Measurements from ENCODE around the gene ALOXE3. TPM values are rescaled to one million over a fixed set of nuclear protein-coding genes. Genes with fewer than 3 reads are reported as not detected.

The ALOXE3 gene
- total and polyA plus RNA-seq, 2 of the 8 experiments (the other 6 are each of a cell fraction or from before 2014, with no cell fraction given) = 0.26 TPM; not detected in 1

DNA sequence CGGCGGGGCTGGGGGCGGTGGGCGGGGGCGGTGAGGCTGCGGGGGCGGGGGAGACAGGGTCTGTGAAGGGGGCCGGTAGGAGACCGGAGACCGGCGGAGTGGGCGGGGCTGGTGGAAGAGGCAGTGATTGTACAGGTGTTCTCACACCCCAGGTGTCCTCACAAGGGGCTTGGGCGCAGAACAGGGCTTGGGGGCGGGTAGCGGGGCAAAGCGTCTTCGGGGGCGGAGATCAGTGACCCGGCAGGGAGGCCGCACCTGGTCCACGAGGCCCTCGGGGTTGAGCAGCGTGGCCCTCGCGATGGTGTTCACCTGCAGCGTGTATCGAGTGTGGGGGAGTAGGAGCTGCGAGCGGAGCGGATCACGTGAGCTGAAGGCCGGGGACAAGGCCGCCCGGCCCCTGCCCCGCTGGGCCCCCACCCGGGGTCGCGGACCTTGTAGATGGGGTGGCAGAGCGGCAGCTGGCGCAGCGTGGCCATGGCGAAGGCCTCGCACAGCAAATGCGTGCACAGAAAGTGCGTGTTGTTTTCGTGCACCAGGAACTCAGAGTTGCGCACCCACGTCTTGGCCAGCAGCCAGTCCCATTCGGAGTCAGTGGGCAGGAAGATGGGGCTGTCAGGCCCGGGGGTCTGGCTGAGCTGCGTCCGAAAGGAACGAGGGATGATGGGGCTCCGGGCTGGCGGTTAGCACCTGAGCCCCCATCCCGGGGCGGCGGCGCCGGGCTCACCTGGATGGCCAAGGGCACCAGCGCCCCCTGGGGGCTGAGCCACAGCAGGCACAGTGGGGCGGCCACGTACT, 8.5 kb downstream of the ALOXE3 start (continued):
- TF ChIP-seq EP300 (IDR thresholded peaks at IDR 0.05; ENCODE audit: borderline replicate concordance in 1 of 2, low read depth in 2 of 2, low read length in 2 of 2) (no peak), CBX5 (IDR thresholded peaks at IDR 0.05; ENCODE audit: low read depth, low read length) (no peak), NANOG (IDR thresholded peaks at IDR 0.05; ENCODE audit: insufficient read depth, low read depth, low read length, poor library complexity, severe bottlenecking) (no peak), YY1 (IDR thresholded peaks at IDR 0.05; ENCODE audit: low read depth, low read length) (peak; percentile 67), CHD2 (IDR thresholded peaks at IDR 0.05; ENCODE audit: low read length) (no peak), RAD21 (IDR thresholded peaks at IDR 0.05 in 1 of 2, conservative IDR thresholded peaks at IDR 0.05 in 1 of 2; ENCODE audit: low read depth in 2 of 2, low read length in 2 of 2) (peak; percentile 72 to 84), MAFK (IDR thresholded peaks at IDR 0.05; ENCODE audit: low read depth, low read length) (no peak), CBX8 (IDR thresholded peaks at IDR 0.05; ENCODE audit: borderline replicate concordance, low read depth, low read length) (no peak), EZH2 (IDR thresholded peaks at IDR 0.05; ENCODE audit: low read depth, low read length, severe bottlenecking) (peak; percentile 38), BACH1 (IDR thresholded peaks at IDR 0.05; ENCODE audit: low read length) (no peak), TAF7 (optimal IDR thresholded peaks at IDR 0.05; ENCODE audit: borderline replicate concordance, low read depth, low read length) (no peak), POLR2AphosphoS5 (IDR thresholded peaks at IDR 0.05; ENCODE audit: low read depth, low read length) (no peak), TEAD4 (IDR thresholded peaks at IDR 0.05; ENCODE audit: low read depth, low read length) (no peak), KDM4A (IDR thresholded peaks at IDR 0.05; ENCODE audit: low read depth, low read length, severe bottlenecking) (peak; percentile 96), SIN3A (conservative IDR thresholded peaks at IDR 0.05 in 1 of 2, IDR thresholded peaks at IDR 0.05 in 1 of 2; ENCODE audit: low read depth in 1 of 2, low read length in 2 of 2) (peak in 1 of 2 experiments; percentile 35; a peak in 1 of 4 replicates), PHF8 (conservative IDR thresholded peaks at IDR 0.05; ENCODE audit: low read depth, low read length) (no peak), SP4 (IDR thresholded peaks at IDR 0.05; ENCODE audit: low read length) (no peak), POLR2A (IDR thresholded peaks at IDR 0.05; ENCODE audit: control extremely low read depth in 1 of 2, low read depth in 2 of 2, low read length in 2 of 2) (no peak), NRF1 (IDR thresholded peaks at IDR 0.05; ENCODE audit: low read depth, low read length) (no peak), TCF12 (IDR thresholded peaks at IDR 0.05; ENCODE audit: low read depth, low read length) (0 out of 2 replicates have a peak, but pooled peaks have one; percentile 71), JUN (IDR thresholded peaks at IDR 0.05; ENCODE audit: low read depth, low read length) (0 out of 2 replicates have a peak, but pooled peaks have one; percentile 24)
- TF ChIP-seq, protein P1, sequence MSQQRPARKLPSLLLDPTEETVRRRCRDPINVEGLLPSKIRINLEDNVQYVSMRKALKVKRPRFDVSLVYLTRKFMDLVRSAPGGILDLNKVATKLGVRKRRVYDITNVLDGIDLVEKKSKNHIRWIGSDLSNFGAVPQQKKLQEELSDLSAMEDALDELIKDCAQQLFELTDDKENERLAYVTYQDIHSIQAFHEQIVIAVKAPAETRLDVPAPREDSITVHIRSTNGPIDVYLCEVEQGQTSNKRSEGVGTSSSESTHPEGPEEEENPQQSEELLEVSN (IDR thresholded peaks at IDR 0.05) = peak; percentile 55; the same call in 1 of the 2 replicates
- TF ChIP-seq, protein P2, sequence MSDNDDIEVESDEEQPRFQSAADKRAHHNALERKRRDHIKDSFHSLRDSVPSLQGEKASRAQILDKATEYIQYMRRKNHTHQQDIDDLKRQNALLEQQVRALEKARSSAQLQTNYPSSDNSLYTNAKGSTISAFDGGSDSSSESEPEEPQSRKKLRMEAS (IDR thresholded peaks at IDR 0.05) = peak; percentile 64; the same call in 1 of the 2 replicates

Data from H1 (cell line).